Neuron (in vitro differentiated cells): ENCODE results near the gene TIE1.
A peak's percentile ranks its signal among the peaks of the same experiment; 100 is the strongest.
"Not testable (repeated sequence)": the region's sequence is repeated elsewhere in the genome, so short reads cannot be mapped to it uniquely, and the experiment has no call there.

Source experiments
- H2AFZ ChIP-seq: one replicate; pipeline ENCODE4 v1.6.1; 2013; ENCODE audit warnings: low read depth, mild to moderate bottlenecking, inconsistent platforms, low read length, moderate library complexity
- H3K27me3 ChIP-seq: one replicate; pipeline ENCODE4 v1.6.1; 2013; ENCODE audit warnings: low read length; ENCODE audit not compliant: insufficient read depth
- H3K36me3 ChIP-seq: one replicate; pipeline ENCODE4 v1.6.1; 2013; ENCODE audit warnings: low read length; ENCODE audit not compliant: insufficient read depth
- H3K4me1 ChIP-seq: one replicate; pipeline ENCODE4 v1.6.1; 2013; ENCODE audit warnings: low read length; ENCODE audit not compliant: insufficient read depth
- H3K4me3 ChIP-seq: 2 replicates; pipeline ENCODE4 v1.5.1; 2013; ENCODE audit warnings: mild to moderate bottlenecking, low read length, moderate library complexity
- H3K9me3 ChIP-seq: one replicate; pipeline ENCODE4 v1.6.1; 2013; ENCODE audit warnings: low read length

The TIE1 gene

GRCh38 chr1:43363935-43364525, 63.2 kb downstream of the TIE1 start:
- H3K4me3 ChIP-seq, result no peak overlapping the region
- peaks cover 48% of the 10 kb centered on the region for H3K4me1 ChIP-seq
- H3K36me3 ChIP-seq, result peaks cover 51% of the 10 kb centered on the region
- no peaks in the 10 kb centered on the region for H3K27me3 ChIP-seq
- no peaks in the 10 kb centered on the region for H3K9me3 ChIP-seq
- H2AFZ ChIP-seq, result no peak overlapping the region

- Histone ChIP-seq H3K36me3 (peaks cover 43% of the 10 kb centered on the region), H3K4me1 (peaks cover 35% of the 10 kb centered on the region), H3K9me3 (no peaks in the 10 kb centered on the region), H3K4me3 (no peak overlapping the region), H3K27me3 (no peaks in the 10 kb centered on the region), H2AFZ (no peak overlapping the region)
Measured at GRCh38 chr1:43365678-43366077, 64.9 kb downstream of the TIE1 start.

DNA sequence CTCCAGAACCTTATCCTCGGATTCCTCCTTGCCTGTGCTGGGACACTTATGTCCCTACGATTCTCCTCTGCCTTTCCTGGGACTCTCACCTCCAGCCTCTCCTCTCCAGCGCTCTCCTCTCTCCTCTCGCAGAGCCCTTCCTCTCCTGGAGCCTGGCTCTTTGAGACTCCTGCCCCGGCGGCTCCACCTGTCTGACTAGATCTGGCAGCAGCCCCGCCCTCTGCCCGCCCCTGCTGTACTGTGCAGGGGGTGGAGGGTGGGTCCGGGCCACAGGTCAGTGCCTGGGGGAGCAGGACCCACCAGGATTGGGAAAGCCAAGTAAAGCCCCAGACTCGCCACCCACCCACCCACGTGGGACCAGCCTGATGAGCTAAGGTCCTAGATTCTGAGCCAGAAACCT, 65.4 kb downstream of the TIE1 start:
- no peaks in the 10 kb centered on the region for H3K27me3 ChIP-seq
- H3K4me1 ChIP-seq, result peaks cover 30% of the 10 kb centered on the region
- H2AFZ ChIP-seq, result no peak overlapping the region
- peaks cover 38% of the 10 kb centered on the region for H3K36me3 ChIP-seq
- no peaks in the 10 kb centered on the region for H3K9me3 ChIP-seq
- H3K4me3 ChIP-seq, result no peak overlapping the region

- H3K36me3 ChIP-seq, result peaks cover 33% of the 10 kb centered on the region
- no peaks in the 10 kb centered on the region for H3K27me3 ChIP-seq
- peaks cover 25% of the 10 kb centered on the region for H3K4me1 ChIP-seq
- peak overlapping the region; percentile 55 for H3K4me3 ChIP-seq
- no peaks in the 10 kb centered on the region for H3K9me3 ChIP-seq
- no peak overlapping the region for H2AFZ ChIP-seq
Measured at GRCh38 chr1:43366601-43367025, 65.8 kb downstream of the TIE1 start.

DNA sequence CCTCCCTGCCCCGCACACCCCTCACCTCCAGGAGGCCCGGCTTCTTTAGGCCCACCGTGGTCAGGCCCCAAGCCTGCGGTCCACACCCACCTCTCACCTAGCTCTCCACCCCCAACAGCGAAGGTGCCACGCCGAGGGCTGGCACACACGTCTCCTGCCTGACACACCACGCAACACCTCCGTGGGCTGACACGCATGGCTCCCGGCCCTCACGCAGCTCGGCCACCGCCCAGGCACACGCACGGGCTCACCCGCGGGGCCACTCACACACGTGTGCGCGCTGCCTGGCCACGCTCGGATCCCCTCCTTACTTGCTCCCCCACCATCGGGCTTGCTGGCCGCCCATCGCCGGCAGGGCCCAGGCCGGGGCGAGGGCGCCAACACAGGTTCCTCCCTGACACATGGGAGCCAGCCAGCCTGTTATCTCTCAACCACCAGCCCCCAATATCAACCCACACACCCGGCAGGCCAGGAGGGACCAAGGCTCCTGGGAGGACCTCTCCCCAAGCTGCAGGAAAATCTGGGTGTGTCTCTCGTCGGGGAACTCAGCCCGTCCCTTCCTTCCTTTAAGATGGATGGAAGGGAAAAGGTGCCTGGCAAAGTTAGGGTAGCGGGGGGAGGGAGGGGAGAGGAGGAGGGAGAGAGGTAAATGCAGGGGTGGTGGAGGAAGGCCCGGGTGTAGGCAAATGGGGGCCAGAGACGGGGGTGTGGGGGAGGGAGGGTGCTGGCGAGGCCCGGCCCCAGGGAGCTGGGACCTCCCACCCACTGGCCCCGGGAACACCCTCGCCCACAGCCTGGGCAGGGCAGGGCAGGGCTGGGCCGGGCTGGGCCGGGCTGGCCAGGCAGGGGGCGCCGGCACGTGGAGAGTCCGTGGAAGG, 66.5 kb downstream of the TIE1 start:
- Histone ChIP-seq H3K4me3 (peak overlapping the region; percentile 55), H3K4me1 (peaks cover 25% of the 10 kb centered on the region), H3K9me3 (no peaks in the 10 kb centered on the region), H2AFZ (peak overlapping the region; percentile 31), H3K36me3 (peaks cover 27% of the 10 kb centered on the region), H3K27me3 (no peaks in the 10 kb centered on the region)

DNA sequence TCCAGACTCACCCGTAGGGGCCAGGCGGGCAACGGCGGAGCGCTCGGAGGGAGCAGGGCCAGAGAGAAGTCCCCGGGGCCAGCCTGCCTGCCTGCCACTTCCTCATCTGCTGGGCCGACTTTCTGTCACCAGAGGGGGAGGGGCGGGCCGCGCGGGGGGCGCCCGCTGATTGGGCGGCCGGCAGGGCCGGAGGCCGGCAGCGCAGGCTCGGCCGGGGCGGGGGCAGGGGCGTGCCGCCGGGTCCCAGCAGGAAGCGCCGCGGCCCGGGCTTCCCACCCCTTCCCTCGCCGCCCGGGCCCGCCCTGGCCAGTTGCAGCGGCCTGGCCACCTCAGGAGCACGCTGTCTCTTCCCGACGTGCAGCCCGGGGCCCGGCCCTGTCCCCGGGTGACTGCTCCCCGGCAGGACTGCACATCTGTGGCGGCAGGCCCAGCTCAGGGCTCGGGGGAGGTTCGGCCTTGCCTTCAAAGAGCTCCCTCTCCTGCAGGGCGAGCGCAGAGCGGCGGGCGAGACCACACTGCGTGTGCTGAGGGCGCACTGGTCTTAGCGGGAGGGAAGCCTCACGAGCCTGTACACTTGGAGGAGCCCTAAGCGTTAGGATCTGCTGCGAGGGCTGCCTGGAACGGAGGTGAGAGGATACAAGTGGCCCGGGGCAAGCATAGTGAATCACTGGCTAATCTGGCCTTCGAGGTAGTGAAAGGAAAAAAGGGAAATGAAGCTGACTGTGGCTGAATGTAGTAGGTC, 67.3 kb downstream of the TIE1 start, which contains the start of gene ELOVL1:
Gene ELOVL1 (minus strand): TSS at position 108 of the 742 bp plus-strand sequence. CDS start 2,402 bp downstream, outside the sequence.
- peak within 1 kb of the TSS; percentile 31 for H2AFZ ChIP-seq
- no peaks in the 10 kb centered on the region for H3K27me3 ChIP-seq
- H3K4me3 ChIP-seq, result peak within 1 kb of the TSS; percentile 55
- peaks cover 24% of the 10 kb centered on the region for H3K4me1 ChIP-seq
- no peaks in the 10 kb centered on the region for H3K9me3 ChIP-seq
- H3K36me3 ChIP-seq, result peaks cover 26% of the 10 kb centered on the region

DNA sequence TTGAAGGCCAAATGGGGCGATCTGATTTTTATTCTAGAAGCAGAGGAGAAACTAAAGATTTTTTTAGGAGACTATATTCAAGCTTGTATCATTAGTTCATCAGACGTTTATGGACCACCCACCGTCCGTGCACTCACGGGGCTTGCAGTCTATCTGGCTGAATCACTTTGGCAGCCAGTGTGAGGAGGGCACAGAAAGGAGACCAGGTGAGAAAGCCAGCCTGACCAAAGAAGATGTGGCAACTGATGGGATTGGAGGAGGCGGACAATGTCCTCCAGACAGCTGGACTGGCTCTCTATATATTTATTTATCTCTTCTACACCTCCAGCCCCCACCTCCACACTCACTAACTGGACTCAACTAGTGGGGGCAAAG, 67.9 kb downstream of the TIE1 start:
- Histone ChIP-seq H3K27me3 (no peaks in the 10 kb centered on the region), H3K36me3 (peaks cover 21% of the 10 kb centered on the region)

DNA sequence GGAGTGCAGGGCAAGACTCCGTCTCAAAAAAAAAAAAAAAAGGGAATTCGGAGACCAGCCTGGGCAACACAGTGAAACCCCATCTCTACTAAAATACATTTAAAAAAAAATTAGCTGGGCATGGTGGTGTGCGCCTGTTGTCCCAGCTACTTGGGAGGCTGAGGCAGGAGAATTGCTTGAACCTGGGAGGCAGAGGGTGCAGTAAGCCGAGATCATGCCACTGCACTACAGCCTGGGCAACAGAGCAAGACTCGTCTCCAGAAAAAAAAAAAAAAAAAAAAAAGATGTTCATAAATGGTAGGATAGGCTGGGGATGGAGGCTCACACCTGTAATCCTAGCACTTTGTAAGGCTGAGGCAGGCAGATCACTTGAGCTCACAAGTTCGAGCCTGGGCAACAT, 69.0 kb downstream of the TIE1 start:
- not testable (repeated sequence) for H2AFZ ChIP-seq, H3K4me3 ChIP-seq, H3K9me3 ChIP-seq, H3K36me3 ChIP-seq, H3K27me3 ChIP-seq
- peaks cover 17% of the 10 kb centered on the region for H3K4me1 ChIP-seq

More for the DNA sequence above, 67.9 kb downstream of the TIE1 start:
- Histone ChIP-seq H3K4me3 (peak overlapping the region; percentile 55), H3K4me1 (peaks cover 19% of the 10 kb centered on the region), H3K9me3 (no peaks in the 10 kb centered on the region), H2AFZ (no peak overlapping the region)

GRCh38 chr1:43370564-43370963, 69.8 kb downstream of the TIE1 start:
- Histone ChIP-seq H2AFZ (no peak overlapping the region), H3K4me3 (no peak overlapping the region), H3K36me3 (peaks cover 3% of the 10 kb centered on the region), H3K4me1 (peaks cover 17% of the 10 kb centered on the region), H3K27me3 (no peaks in the 10 kb centered on the region), H3K9me3 (no peaks in the 10 kb centered on the region)

DNA sequence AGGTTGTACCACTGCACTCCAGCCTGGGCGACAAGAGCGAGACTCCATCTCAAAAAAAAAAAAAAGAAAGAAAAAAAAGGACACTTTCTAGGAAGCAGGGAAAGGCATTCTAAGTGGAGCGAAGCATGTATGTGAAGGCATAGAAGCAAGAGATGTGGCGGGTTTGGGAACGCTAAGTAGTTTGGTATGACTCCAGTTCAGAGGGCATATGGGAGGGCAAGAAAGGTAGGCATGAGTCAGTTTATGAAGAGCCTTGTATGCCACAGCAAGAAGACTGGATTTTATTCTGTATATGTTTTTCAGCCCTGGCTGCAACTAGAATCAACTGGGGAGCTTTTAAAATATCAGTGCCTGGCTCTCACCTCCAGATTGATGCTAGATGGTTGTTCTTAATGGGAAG, 71.4 kb downstream of the TIE1 start:
- no peaks in the 10 kb centered on the region for H3K27me3 ChIP-seq
- no peaks in the 10 kb centered on the region for H3K9me3 ChIP-seq
- no peak overlapping the region for H3K4me3 ChIP-seq
- H2AFZ ChIP-seq, result no peak overlapping the region
- peaks cover 9% of the 10 kb centered on the region for H3K4me1 ChIP-seq
- H3K36me3 ChIP-seq, result peaks cover 3% of the 10 kb centered on the region
